SK-N-SH treated with all-trans-retinoic acid at 6 μM for 48 hours (cell line): Measurements from ENCODE around the gene HTN3.

Experiments
- ARNTL ChIP-seq: fragments of 450-650 bp; formaldehyde crosslinking; IDR thresholded peaks from 2 replicates; pipeline ENCODE4 v1.5.0; 2020; ENCODE audit warnings: low read depth, mild to moderate bottlenecking, moderate library complexity, borderline replicate concordance
- CSDC2 ChIP-seq: fragments of 250-450 bp; sonication (Bioruptor Pico); IDR thresholded peaks from 2 replicates; pipeline ENCODE4 v1.5.0; 2020; ENCODE audit warnings: mild to moderate bottlenecking, moderate library complexity
- PATZ1 ChIP-seq: fragments of 250-450 bp; sonication (Bioruptor Pico); IDR thresholded peaks from 2 replicates; pipeline ENCODE4 v1.8.0; 2020; ENCODE audit warnings: mild to moderate bottlenecking, moderate library complexity, borderline replicate concordance

- TF ChIP-seq ARNTL (CRISPR knock-in tag) (no peak), CSDC2 (CRISPR knock-in tag) (no peak), PATZ1 (CRISPR knock-in tag) (no peak)
Measured at GRCh38 chr4:70080205-70080604, 51.9 kb downstream of the HTN3 start.
